Measurements from ENCODE around the gene ROCK2.

Gene ROCK2

DNA sequence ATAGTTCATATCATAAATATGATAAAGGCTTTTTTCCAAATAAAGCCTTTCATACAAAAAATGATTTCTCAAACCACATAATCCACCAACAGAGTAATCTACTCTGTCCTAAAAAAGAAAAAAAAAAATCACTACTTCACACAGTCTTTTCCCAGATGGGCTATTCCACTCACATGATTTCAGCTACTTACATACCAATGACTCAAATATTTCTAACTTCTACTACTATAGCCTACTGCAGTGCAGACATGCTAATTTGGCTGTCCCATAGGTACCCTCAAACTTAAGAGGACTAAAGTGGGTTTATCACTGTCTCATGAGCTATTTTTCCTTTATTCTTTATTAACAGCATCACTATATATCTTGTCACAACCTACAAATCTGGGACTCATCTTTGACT is 131.8 kb downstream of the ROCK2 start:
- POLR2A ChIA-PET = interaction anchor here (0.6 kb wide), 1 partner anchor 207 kb away, joined by 3 read pairs; no protein-coding TSS in a partner anchor
- CTCF ChIA-PET = interaction anchor here (1.8 kb wide), 1 partner anchor 372 kb away, joined by 3 read pairs; no protein-coding TSS in a partner anchor

DNA sequence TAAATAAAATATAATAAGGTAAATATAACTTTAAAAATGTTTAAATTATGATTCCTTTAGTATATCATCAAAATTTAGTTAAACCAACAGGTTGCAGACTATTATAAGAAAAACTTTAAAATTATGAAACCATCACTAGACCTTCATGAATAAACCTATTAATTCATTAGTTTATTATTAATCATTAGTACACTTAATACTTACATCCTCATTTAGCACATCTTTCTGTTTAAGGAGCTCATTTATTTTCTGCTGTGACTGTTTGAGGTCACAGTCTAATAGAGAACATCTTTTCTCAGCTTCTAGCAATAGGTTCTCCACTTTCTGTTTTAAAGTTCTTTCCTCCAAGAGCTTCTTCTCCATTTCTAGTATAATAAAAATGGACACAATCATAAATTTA is 136.4 kb downstream of the ROCK2 start:
- ChIA-PET POLR2A (interaction anchor here (0.7 kb wide), 1 partner anchor 16 kb away, joined by 6 read pairs; no protein-coding TSS in a partner anchor), CTCF (interaction anchor here (0.6 to 1.6 kb wide), 4 partner anchors 17 to 379 kb away, joined by 3 to 9 read pairs (median 3); a partner anchor contains a TSS)
- Histone ChIP-seq H3K4me1 (ENCODE audit: control insufficient read depth, insufficient read depth, low read length) (no peaks in the 10 kb centered on the region), H3K9me3 (ENCODE audit: control insufficient read depth, insufficient read depth, low read depth, low read length) (no peaks in the 10 kb centered on the region), H3K36me3 (ENCODE audit: control insufficient read depth in 2 of 2, insufficient read depth in 1 of 2, low read length in 2 of 2) (peaks cover 17 to 29% of the 10 kb centered on the region in 2 experiments), H3K27ac (ENCODE audit: extremely low read depth, low read depth, low read length) (no peak overlapping the region), H3K4me3 (ENCODE audit: low read depth, low read length) (no peak overlapping the region)
- TF ChIP-seq ZXDB (tag by site-specific recombination; IDR thresholded peaks at IDR 0.05) = no peak
- TF ChIP-seq ZNF792 (tag by site-specific recombination; IDR thresholded peaks at IDR 0.05) = no peak
- TF ChIP-seq ZNF211 (tag by site-specific recombination; IDR thresholded peaks at IDR 0.05; ENCODE audit: low read depth) = no peak
- TF ChIP-seq ZNF37A (tag by site-specific recombination; IDR thresholded peaks at IDR 0.05) = no peak
- TF ChIP-seq HOXC10 (CRISPR knock-in tag; IDR thresholded peaks at IDR 0.05) = no peak

More for the DNA sequence above, 131.8 kb downstream of the ROCK2 start:
- TF ChIP-seq, protein P1, sequence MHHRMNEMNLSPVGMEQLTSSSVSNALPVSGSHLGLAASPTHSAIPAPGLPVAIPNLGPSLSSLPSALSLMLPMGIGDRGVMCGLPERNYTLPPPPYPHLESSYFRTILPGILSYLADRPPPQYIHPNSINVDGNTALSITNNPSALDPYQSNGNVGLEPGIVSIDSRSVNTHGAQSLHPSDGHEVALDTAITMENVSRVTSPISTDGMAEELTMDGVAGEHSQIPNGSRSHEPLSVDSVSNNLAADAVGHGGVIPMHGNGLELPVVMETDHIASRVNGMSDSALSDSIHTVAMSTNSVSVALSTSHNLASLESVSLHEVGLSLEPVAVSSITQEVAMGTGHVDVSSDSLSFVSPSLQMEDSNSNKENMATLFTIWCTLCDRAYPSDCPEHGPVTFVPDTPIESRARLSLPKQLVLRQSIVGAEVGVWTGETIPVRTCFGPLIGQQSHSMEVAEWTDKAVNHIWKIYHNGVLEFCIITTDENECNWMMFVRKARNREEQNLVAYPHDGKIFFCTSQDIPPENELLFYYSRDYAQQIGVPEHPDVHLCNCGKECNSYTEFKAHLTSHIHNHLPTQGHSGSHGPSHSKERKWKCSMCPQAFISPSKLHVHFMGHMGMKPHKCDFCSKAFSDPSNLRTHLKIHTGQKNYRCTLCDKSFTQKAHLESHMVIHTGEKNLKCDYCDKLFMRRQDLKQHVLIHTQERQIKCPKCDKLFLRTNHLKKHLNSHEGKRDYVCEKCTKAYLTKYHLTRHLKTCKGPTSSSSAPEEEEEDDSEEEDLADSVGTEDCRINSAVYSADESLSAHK (tag by site-specific recombination; IDR thresholded peaks at IDR 0.05) = no peak
- TF ChIP-seq RBAK (tag by site-specific recombination; IDR thresholded peaks at IDR 0.05) = no peak
- TF ChIP-seq ZNF629 (tag by site-specific recombination; IDR thresholded peaks at IDR 0.05) = no peak
- TF ChIP-seq ZNF214 (tag by site-specific recombination; IDR thresholded peaks at IDR 0.05; ENCODE audit: borderline replicate concordance) = no peak
- no peak for TF ChIP-seq ZNF701 (tag by site-specific recombination; IDR thresholded peaks at IDR 0.05)
- TF ChIP-seq ZNF155 (tag by site-specific recombination; IDR thresholded peaks at IDR 0.05) = no peak
- TF ChIP-seq ZNF549 (tag by site-specific recombination; IDR thresholded peaks at IDR 0.05) = no peak
- TF ChIP-seq ZNF426 (tag by site-specific recombination; IDR thresholded peaks at IDR 0.05) = no peak
- TF ChIP-seq WT1 (tag by site-specific recombination; IDR thresholded peaks at IDR 0.05) = no peak
- Histone ChIP-seq H3K36me3 (ENCODE audit: control insufficient read depth in 2 of 2, insufficient read depth in 1 of 2, low read length in 2 of 2) (peaks cover 36 to 55% of the 10 kb centered on the region in 2 experiments), H3K27ac (ENCODE audit: extremely low read depth, low read depth, low read length) (no peak overlapping the region), H3K4me3 (ENCODE audit: low read depth, low read length) (no peak overlapping the region), H3K9me3 (ENCODE audit: control insufficient read depth, insufficient read depth, low read depth, low read length) (no peaks in the 10 kb centered on the region), H3K4me1 (ENCODE audit: control insufficient read depth, insufficient read depth, low read length) (no peaks in the 10 kb centered on the region)

DNA sequence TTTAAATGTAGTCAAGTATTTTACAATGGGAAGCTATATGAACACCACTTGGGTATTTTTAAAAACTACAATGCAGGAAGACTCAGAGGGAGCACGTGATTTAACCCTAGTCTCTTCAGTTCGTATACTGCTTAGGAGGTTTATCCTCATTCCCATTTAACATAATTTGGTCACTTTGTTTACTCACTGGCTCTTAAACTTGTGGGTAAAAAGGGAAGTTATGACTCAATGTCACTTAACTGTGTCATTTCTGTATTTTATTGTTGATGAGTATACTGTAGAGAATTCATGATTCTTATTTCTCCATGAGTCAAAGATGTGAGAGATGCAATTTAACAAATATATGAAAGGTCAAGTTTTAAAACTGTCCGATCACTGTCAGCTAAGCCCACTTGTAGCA is 141.0 kb downstream of the ROCK2 start:
- POLR2A ChIA-PET = interaction anchor here (0.6 kb wide), 1 partner anchor 241 kb away, joined by 5 read pairs; no protein-coding TSS in a partner anchor
- Histone ChIP-seq H3K9me3 (ENCODE audit: control insufficient read depth, insufficient read depth, low read depth, low read length) (no peaks in the 10 kb centered on the region), H3K4me1 (ENCODE audit: control insufficient read depth, insufficient read depth, low read length) (no peaks in the 10 kb centered on the region), H3K36me3 (ENCODE audit: control insufficient read depth in 2 of 2, insufficient read depth in 1 of 2, low read length in 2 of 2) (peaks cover 15 to 45% of the 10 kb centered on the region in 2 experiments), H3K4me3 (ENCODE audit: low read depth, low read length) (no peak overlapping the region), H3K27ac (ENCODE audit: extremely low read depth, low read depth, low read length) (no peak overlapping the region)
- CTCF ChIA-PET = interaction anchor here (0.6 to 1.5 kb wide), 9 partner anchors 11 to 381 kb away, joined by 3 to 5 read pairs (median 3); no protein-coding TSS in a partner anchor
- TF ChIP-seq ZNF10 (tag by site-specific recombination; IDR thresholded peaks at IDR 0.05) (peak; percentile 79; the same call in 1 of the 2 replicates), ZEB2 (tag by site-specific recombination; IDR thresholded peaks at IDR 0.05) (0 out of 2 replicates have a peak, but pooled peaks have one; percentile 43), SP7 (tag by site-specific recombination; IDR thresholded peaks at IDR 0.05) (peak; percentile 71), ZNF791 (tag by site-specific recombination; IDR thresholded peaks at IDR 0.05) (no peak), ZNF529 (tag by site-specific recombination; IDR thresholded peaks at IDR 0.05; ENCODE audit: insufficient replicate concordance) (no peak), KLF1 (tag by site-specific recombination; IDR thresholded peaks at IDR 0.05) (no peak), ZNF629 (tag by site-specific recombination; IDR thresholded peaks at IDR 0.05) (peak; percentile 55)
- TF ChIP-seq, protein P2, sequence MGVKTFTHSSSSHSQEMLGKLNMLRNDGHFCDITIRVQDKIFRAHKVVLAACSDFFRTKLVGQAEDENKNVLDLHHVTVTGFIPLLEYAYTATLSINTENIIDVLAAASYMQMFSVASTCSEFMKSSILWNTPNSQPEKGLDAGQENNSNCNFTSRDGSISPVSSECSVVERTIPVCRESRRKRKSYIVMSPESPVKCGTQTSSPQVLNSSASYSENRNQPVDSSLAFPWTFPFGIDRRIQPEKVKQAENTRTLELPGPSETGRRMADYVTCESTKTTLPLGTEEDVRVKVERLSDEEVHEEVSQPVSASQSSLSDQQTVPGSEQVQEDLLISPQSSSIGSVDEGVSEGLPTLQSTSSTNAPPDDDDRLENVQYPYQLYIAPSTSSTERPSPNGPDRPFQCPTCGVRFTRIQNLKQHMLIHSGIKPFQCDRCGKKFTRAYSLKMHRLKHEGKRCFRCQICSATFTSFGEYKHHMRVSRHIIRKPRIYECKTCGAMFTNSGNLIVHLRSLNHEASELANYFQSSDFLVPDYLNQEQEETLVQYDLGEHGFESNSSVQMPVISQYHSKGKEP (tag by site-specific recombination; IDR thresholded peaks at IDR 0.05) = no peak
- TF ChIP-seq, protein P3, sequence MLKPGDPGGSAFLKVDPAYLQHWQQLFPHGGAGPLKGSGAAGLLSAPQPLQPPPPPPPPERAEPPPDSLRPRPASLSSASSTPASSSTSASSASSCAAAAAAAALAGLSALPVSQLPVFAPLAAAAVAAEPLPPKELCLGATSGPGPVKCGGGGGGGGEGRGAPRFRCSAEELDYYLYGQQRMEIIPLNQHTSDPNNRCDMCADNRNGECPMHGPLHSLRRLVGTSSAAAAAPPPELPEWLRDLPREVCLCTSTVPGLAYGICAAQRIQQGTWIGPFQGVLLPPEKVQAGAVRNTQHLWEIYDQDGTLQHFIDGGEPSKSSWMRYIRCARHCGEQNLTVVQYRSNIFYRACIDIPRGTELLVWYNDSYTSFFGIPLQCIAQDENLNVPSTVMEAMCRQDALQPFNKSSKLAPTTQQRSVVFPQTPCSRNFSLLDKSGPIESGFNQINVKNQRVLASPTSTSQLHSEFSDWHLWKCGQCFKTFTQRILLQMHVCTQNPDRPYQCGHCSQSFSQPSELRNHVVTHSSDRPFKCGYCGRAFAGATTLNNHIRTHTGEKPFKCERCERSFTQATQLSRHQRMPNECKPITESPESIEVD (tag by site-specific recombination; IDR thresholded peaks at IDR 0.05) = peak; percentile 85

All from HEK293 (cell line).